Fibroblast of upper back skin (primary cell): ENCODE data around the gene SAP30BP.
"Not testable (repeated sequence)": the region's sequence is repeated elsewhere in the genome, so short reads cannot be mapped to it uniquely, and the experiment has no call there.

Experiments
- DNase-seq: peaks from one replicate; pipeline ENCODE4 v3.0.0-alpha.2; 2013

Gene SAP30BP

DNA sequence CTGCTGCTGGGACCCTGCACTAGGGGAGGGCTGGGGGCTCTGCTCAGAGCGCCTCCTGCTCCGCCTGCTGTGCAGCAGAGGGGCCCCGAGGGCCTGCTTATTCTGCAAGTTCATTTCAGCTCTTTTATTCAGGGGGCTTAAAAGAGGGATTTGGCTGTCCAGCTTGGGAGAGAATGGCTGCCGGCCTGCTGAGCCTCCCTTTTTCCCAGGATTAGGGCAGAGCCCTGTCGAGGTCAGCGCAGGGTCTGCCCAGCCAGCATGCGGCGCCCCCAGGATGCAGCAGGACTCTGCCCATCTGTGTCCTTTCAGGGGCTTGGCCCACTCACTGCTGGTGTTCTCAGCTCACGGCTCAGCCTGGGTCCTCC is 32.8 kb upstream of the SAP30BP start:
- no peak for DNase-seq

DNA sequence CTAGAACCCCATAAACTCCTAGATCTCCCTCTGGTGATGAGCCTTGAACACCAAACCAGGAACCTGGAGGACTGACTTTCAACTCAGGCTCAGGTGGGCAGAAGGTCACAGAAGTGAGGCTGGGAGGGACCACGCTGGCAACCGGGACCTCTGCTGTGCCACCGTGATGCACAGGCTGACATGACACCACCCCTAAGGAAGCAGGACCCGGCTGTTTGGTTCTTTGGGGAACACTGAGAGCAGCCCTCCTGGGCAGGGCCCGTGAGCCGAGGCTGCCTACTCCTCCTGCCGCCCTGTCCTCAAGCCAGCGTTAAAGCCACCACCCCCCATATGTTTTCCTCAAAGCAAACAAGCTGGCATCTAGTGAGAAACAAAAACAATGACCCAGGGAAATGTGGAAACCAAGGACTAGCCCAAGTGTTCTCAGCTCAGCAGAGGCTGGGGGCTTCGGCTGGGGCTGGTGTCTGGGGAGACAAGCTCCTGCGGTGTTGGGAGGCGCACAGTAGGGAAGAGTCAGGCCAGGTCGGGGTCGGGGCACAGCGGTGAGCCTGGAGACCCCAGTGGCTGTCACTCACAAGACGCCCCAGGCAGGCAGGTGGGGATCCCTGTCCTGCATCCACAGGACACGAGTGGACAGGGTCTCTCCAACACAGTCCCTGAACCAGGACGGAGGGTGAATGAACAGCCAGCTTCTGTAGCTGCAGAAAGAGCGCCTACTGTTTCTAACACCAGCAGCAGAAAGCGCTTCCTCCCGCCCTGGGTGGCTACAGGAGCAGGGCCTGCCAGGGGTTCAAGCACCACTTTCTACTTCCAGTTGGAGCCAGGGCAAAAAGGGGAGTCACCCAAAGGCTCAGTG is 32.2 kb upstream of the SAP30BP start:
- no peak for DNase-seq

DNA sequence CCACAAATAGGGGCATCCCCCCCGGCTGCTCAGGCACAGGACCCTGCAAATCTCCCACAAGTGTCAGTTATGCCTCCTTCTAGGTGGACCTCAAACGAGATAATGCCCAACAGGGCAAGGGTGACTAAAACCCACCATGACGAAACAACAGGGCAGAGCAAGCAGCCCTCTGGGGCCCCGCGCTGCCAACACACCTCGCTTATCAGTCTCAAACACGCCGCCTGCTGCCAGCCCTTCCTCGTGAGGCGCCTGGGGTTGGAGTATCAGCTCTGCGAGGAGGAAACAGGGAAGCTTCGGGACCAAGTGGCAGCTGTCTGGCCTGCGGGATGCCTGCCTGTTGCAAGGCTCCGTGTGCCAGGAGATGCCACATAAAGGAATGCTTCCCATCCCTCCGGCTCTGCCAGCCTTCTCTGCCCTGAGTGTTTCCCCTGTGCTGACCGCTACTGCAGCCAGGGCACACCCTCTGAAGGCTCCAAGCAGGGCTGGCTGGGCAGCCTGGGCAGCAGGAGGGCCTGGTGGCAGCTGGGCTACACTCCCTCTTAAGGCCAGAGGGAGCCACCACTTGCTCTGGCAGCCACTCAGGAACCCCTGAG is 31.4 kb upstream of the SAP30BP start:
- no peak for DNase-seq

DNA sequence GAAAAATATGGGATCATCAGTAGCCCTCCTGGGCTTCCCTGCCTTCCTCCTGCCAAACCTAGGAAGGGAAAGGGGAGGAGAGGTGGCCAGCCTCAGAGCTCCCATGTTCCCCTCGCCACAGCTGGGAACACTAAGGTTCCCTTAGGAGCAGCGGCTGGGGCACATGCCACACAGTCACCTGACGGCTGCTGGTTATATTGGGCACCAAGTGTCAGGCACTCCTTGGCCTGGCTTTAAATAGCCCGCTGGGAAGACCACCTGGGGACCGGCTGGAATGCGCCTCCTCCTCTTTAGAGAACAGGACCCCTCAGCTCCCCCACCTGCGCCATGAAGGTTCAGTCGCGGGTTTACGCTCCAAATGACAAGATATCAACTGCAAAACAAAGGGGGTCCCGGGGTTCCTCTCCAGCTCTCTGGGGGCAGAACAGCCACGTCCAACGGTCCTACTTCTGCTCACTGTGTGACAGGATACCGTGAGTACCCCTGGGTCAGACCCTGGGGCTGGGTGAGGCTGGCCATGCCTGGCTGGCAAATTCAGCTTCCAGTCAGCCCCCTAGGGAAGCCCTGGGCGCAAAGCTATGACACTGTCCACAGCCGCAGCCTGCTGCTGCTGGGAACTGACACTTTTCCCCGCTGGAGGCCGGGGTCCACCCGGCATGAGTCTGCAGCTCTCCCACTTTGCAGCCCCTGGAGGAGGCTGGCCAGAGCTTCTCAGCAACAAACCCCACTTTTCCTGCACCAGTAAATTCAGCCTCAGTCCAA is 30.6 kb upstream of the SAP30BP start:
- no peak for DNase-seq

DNA sequence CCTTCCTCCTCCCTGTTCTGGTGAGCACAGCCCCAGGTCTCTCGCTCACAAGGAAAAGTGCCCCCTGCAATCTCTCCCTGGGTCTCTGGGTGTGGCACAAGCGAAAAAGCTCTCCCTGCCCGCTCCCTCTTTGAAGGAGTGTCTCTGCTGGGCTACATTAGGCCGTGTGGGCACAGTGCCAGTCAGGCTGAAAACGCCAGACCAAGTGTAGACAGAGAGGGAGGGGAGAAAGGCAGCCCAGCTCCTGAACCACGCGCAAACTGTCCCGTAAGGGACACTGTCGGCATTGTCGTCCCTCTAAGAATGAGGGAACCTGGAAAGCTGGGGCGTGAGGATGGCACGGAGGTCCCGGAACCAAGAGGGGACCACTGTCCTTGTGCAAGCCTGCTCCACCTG is 30.0 kb upstream of the SAP30BP start:
- no peak for DNase-seq

DNA sequence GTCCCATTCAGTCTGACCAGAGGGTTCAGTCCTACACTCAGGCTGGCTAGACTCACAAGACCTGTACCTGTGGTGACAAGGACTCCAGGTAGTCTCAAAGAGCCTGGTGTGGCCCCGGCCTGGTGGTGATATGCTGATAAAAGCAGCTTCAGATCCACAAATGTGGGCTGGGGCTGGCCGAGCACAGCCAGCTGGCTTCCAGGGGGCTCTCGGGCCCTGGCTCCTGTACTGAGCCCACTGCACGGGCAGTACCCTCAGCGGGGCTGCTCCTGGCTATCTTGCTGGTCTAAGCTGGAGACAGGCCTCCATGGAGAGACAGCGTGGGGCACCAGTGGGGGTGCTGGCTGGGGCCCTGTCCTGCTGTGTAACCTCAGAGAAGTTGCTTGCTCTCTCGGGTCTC is 29.6 kb upstream of the SAP30BP start:
- DNase-seq, result no peak

DNA sequence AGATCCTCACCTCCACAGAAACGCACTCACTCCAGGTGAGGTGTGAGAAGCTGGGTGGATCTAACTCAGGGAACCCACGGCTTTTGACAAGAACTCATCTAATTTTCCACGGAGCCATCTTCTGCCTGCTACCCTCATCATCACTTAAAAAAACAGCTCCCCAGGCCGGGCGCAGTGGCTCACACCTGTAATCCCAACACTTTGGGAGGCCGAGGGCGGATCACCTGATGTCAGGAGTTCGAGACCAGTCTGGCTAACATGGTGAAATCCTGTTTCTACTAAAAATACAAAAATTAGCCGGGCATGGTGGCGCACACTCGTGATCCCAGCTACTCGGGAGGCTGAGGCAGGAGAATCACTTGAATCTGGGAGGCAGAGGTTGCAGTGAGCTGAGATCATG is 29.1 kb upstream of the SAP30BP start:
- not testable (repeated sequence) for DNase-seq

DNA sequence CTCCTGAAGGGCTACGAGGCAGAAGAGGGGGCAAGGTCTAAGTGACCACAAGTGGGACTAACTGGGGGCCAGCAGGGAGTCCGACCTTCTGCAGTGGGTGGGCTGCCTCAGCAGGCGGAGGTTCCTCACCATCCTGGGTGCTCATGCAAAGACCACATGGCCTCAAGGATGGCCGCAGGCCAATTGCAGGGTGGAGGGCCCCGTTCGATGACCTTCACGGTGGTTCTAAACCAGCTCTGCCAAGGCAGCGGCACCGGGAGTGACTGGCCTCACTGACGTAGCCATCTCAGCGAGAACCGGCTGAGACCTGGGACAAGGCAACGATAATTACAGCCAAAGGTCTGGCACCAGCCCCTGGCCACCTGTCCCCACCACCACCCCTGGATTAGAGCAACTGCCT is 28.2 kb upstream of the SAP30BP start:
- no peak for DNase-seq

DNA sequence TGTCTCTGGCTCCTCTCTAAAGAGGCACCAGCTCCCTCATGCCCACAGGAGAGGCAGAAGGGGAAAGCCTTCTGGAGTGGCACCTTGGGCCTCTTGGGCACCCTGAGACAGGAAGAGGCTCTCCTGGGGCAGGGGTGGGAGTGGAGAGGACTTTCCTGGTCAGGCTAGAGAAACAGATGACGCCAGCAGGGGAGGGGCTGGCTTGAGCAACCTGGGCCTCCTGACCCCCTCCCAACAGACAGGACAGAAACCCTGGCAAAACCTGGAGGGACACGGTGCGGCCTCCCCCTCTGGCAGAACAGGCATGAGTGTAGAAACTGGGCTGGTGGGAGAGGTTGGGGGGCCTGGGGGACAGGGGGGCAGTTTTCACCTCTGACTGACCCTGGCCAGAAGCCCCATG is 27.8 kb upstream of the SAP30BP start:
- DNase-seq, result no peak

DNA sequence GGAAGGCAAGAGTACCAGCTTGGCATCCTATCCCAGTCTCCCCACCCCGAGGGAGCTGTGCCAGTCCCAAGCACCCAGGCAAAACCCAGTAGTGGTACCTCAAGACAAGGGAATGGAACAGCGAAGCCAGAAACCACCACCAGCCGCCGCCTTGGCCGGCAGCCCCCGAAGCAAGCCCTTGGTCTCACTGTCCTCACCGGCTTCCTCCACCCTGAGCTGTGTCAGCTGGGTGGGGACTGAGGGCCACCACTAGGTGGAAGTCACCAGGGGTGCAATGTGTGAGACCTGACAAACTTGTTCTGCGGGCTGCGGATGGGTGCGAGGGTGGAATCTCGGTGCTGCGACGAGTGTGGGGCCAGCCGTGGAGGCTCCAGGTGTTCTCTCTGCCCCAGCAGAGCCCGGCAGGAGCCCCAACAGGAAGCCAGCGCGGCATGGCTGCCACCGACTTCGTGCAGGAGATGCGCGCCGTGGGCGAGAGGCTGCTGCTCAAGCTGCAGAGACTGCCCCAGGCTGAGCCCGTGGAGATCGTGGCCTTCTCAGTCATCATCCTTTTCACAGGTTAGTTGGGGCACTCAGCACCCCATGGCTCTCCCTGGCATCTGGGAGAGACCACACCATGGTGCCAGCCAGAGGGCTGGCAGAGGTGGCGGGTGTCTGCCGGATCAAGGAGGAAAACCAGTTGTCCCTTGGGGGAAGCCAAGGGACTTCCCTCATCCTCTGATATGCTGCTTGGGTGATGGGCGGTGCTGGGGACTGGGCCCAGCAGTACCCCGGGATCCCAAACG is 27.2 kb upstream of the SAP30BP start:
- DNase-seq, result no peak

DNA sequence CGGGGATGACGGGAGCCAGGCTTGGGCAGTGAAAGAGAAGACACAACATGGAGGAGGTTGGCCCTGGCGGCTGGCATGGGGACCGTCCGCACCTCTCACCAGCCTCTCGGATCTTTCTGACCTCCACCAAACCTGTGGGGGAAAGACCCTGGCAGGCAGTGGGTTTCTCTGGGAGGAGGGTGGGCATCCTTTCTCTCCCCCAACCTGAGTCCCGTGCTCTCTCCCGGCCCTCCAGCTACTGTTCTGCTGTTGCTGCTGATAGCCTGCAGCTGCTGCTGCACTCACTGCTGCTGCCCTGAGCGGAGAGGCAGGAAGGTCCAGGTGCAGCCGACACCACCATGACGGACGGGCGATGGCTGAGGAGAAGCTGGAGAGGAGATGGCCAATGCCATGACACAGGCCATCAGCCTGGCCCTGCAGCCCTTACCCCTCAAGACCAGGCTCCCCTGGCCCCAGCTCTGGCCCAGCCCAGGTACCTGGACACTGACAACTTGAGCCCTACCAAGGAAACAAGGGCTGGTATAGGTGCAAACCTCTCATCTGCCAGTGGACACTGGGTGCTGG is 26.5 kb upstream of the SAP30BP start:
- DNase-seq, result no peak

DNA sequence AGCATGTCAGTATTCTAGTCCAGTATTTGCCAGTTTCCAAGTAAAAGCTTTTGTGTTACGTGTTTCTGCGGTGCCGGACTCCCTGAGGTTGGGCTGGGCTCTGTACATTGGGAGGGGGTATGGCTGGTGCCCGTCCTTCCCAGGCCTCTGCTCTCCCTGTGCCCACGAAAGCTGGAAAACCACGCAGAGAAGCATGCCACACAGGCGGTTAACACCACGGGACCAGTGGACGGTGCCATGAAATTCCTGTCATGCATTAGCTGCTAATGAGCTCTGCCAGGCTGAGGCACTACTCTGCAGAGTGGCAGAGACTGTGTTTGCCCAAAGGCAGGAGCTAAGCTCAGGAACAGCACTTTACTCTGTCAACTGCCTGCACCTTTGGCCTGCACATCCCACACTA is 25.8 kb upstream of the SAP30BP start:
- DNase-seq, result no peak

DNA sequence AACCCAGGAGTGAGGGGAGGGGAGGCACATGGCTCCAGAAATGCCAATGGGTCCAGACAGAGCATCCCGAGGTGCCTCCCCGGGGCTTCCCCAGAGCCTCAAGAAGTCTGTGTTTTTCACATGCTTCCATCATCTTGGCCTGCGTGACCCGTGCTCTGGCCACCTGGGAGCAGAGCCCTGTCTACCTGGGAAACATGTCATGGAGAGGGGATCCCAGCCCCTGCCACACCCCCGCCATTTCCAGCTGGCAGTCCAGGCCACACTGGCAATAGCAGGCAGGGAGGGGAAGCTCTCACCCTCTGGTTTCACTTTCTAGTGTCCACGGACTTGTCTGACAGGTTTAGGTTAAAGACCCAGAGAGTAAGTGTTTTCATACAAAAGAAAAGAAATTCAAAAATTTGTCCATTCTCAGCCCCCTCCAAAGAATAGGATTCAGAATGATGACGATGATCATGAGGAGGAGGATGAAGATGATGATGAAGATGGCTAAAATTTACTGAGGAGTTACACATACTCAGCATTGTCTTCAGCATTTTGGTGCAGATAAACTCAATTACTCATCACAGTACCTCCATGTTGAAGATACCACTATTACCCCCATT is 24.9 kb upstream of the SAP30BP start:
- DNase-seq, result no peak

DNA sequence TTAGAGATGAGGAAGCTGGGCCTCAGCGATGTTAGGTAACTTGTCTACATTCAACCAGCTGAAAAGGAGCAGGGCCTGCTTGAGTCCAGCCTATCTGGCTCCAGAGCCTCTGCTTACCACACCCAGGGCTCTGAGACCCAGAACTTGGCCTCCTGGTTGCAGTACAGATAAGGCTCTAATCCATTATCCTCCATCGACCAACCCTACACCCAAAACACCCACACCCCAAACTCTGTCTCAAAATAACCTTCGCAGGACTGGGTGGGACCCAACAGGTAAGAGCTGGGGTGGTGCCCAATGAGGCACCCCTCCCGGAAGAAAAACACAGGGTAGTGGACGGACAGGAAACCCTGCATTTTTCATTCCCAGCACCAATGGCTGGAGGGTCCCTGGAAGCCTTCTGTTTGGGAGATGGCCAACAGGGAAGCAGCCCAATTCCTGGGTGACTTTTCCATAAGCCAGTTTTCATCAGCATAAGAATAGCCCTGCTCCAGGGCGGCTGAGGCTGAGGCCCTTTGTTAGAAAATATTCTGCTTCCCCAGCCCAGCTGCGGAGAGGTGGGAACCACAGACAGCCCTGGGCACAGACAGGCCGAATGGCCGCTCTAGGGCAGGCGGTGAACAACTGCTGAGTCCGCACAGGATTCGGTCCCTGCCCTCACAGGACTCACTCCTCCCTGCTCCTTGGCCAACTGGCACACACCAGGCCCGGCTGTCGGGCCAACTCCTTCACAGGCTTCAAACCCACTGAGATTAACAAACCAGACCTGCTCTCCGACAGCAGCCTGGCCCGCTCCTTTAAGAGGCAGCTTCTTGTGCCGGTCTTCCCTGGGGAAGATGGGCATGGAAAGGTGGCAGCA is 24.1 kb upstream of the SAP30BP start:
- no peak for DNase-seq

DNA sequence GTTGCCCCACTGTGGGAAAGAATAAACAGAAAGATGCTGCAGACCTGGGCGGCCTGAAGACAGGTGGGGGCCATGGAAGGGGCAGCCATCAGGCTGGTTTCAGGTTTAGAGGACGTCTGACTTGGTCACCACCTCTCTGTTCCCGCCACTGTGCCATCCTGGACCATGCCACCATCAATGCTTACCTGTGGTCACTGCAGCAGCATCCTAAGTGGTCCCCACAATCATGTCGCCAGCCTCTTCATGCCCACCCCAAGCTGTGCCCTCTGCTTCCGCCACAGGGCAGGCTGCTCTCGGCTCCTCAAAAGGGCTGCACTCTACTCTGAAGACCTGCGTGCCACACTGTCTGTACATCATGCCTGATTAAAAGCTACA is 23.5 kb upstream of the SAP30BP start:
- DNase-seq, result no peak

DNA sequence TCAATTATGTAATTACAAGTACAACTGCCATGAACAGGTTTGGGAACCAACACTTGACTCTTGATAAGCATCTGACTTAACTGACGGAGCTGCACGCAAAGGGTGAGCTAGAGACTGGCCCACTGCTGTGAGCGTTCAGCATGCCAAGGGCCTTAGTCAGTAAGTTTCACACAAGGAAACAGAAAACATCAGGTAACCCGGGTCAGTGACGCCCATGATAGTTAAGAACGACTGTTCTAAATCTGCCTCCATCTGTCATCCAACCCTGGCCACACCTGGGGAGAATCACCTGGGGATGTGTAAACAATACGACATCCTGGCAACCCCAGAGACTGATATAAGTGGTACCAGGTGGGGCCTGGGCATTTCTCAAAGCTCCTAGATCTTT is 21.6 kb upstream of the SAP30BP start:
- no peak for DNase-seq

DNA sequence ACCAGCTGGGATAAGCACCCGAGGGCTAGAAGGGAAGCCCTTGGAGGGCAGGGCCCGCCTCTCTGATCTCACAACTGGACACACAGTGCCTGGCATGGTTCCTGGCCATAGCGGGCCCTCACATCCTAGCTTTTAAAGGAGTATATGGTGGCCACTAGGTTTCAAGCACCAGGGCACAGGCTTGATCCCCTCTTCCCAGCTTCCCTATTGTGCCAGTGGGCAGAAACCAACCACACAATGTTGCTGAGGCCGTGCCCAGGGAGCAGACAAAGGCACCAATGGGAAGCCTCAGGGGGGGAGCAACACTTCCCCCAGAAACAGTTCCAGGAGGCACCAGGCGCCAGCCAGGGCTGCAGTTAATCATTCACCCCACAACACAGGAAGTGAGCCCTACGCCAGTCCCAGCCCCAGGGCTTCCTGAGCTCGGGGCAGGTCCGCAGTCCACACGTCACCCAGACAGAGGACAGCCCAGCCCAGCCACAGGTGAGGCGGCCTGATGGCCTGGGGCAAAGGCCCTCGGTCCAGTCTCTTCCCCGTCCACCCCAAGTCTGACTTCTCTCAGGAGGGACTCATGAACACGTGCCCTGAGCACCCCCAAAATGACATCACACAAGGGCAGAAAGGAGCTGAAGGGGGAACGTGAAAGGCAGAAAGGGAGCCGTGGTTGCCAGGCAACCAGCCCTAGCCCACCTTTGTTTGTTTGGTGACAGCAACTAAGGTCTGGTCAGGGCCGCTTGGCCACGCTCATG is 21.1 kb upstream of the SAP30BP start:
- DNase-seq, result no peak

DNA sequence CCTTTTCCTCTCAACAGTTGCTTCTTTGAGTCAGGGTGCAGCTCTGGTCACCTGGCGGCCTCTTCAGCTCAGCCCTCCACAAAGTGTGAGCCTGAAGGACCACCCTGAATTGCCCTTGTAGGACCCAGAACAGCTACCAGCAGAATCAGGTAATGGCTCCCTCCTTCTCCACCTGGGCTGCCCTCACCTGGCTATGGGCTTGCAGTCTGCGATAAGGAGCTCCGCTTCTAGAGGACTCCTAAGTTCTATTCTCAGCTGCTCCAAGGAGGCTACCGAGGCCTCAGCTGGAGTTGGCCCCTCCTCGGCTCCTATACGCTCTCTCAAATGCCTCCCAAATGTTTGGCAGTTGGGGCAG is 20.5 kb upstream of the SAP30BP start:
- DNase-seq, result no peak

DNA sequence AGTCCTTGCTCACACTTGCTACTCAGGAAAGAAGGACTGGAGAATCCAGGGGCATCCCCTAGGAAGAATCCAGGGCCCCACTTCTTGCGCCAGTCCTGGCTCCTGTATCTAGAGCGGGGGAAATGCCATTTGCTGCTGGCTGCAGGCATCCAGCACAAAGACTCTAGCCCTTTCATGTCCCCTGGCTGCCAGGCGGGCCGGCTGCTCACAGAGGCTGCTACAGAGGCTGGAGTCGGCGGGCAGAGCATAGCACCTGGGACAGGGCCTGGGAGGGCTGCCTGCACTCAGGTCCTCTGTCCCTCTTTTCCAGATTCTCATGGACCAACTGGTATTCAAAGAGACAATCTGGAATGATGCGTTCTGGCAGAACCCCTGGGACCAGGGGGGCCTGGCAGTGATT is 20.1 kb upstream of the SAP30BP start:
- DNase-seq, result no peak

DNA sequence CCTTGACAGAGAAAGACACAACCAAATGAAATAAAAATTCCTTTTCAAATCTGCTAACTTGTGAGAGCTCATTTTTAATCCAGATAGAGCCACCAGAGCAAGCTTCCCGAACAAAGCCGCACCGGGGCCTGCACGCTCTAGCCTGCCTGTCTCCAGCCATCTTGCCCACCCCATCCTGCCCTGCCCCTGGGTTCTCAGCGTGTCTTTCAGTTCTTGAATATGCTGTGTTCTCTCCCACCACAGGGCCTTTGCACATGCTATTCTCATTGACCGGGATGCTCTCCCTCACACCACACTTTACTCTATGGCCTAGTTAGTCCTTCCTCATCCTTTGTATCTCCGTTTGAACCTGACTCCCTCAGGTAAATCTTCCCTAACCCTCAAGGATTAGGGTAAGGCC is 19.2 kb upstream of the SAP30BP start:
- no peak for DNase-seq

DNA sequence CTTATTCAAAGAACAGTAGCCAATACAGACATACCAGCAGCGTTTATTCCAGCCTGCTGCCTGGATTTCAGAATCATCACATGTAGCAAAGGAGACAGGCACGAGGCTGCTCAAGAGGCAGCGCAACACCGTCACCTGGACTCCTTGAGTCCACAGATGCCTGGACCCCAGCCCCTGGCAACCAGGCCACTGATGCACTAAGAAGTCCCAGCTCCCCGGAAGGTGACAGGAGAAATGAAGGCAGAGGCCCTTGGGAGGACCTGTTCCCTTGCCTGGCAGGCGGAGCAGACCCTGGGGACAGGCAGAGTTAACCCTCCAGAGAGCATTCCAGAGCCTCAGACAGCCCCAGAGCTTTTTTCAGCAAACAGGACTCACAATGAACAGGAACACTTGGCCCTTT is 17.5 kb upstream of the SAP30BP start:
- no peak for DNase-seq
